ENCODE results near the gene MICU1.

MICU1 gene

DNA sequence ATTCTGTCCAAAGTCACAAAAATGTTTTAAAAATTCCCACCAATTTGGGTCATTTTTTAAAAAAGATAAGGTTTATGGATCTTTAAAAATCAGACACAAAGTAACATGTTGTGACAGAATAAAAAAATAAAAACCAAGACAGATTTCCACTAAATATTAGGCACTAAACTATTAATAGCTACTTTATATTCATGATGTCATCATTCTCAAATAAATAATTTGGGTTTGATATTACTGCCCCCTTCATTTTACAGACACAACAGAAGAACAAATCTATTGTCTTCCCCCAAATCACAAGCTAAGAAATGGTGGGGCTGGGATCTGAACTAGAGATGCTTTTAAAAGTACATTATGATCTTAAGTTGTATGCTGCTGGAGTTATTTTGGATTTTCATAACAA, 119.4 kb downstream of the MICU1 start:
- TF ChIP-seq YY1 (IDR thresholded peaks at IDR 0.05; ENCODE audit: insufficient read depth, insufficient read length) (no peak), ZNF274 (IDR thresholded peaks at IDR 0.05; ENCODE audit: low read depth, low read length) (no peak), SUZ12 (IDR thresholded peaks at IDR 0.05; ENCODE audit: extremely low read depth, insufficient read depth, insufficient read length) (no peak)

DNA sequence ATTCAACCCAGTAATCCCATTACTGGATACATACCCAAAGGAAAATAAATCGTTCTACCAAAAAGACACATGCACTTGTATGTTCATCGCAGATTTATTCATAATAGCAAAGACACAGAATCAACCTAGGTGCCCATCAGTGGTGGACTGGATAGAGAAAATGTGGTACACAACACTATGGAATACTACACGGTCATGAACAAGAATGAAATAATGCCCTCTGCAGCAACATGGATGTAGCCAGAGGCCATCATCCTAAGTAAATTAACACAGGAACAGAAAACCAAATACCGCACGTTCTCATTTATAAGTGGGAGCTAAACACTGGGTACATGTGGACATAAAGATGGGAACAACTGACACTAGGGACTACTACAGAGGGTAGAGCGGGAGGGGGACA, 120.4 kb downstream of the MICU1 start:
- Histone ChIP-seq H3K9ac (ENCODE audit: insufficient read length, low read depth) (no peak overlapping the region), H3K27me3 (ENCODE audit: insufficient read depth, insufficient read length) (no peaks in the 10 kb centered on the region), H3K36me3 (ENCODE audit: insufficient read depth, insufficient read length, low read length) (no peaks in the 10 kb centered on the region), H3K4me3 (ENCODE audit: insufficient read length, low read depth) (no peak overlapping the region), H3K9me3 (ENCODE audit: insufficient read depth, low read length) (no peaks in the 10 kb centered on the region), H3K4me1 (ENCODE audit: insufficient read depth, insufficient read length) (no peaks in the 10 kb centered on the region)
- no peak for DNase-seq (ENCODE audit: low read depth, low spot score)
- no peak for TF ChIP-seq SUZ12 (IDR thresholded peaks at IDR 0.05; ENCODE audit: extremely low read depth, insufficient read depth, insufficient read length)

More for the DNA sequence above, 119.4 kb downstream of the MICU1 start:
- no peak overlapping the region for H3K4me3 ChIP-seq (ENCODE audit: insufficient read length, low read depth)
- H3K36me3 ChIP-seq (ENCODE audit: insufficient read depth, insufficient read length, low read length): no peaks in the 10 kb centered on the region
- H3K9ac ChIP-seq (ENCODE audit: insufficient read length, low read depth): no peak overlapping the region
- no peaks in the 10 kb centered on the region for H3K27me3 ChIP-seq (ENCODE audit: insufficient read depth, insufficient read length)
- H3K4me1 ChIP-seq (ENCODE audit: insufficient read depth, insufficient read length): no peaks in the 10 kb centered on the region
- DNase-seq (ENCODE audit: low read depth, low spot score): no peak
- H3K9me3 ChIP-seq (ENCODE audit: insufficient read depth, low read length): no peaks in the 10 kb centered on the region

DNA sequence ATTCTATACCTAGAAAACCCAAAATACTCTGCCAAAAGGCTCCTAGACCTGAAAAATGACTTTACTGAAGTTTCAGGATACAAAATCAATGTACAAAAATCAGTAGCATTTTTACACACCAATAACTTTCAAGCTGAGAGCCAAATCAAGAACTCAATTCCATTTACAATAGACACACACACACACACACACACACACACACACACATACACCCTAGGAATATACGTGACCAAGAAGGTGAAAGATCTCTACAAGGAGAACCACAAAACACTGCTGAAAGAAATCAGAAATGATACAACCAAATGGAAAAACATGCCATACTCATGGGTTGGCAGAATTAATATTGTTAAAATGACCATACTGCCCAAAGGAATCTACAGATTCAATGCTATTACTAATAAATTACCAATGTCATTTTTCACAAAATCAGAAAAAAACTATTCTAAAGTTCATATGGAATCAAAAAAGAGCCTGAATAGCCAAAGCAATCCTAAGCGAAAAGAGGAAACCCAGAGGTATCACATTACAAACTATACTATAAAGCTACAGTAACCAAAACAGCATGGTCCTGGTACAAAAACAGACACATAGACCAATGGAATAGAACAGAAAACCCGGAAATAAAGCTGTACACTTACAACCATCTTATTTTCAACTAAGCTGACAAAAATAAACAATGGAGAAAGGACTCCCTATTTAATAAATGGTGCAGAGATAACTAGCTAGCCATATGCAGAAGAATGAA, 122.0 kb downstream of the MICU1 start:
- DNase-seq (ENCODE audit: low read depth, low spot score): no peak
- no peaks in the 10 kb centered on the region for H3K36me3 ChIP-seq (ENCODE audit: insufficient read depth, insufficient read length, low read length)
- no peak overlapping the region for H3K4me3 ChIP-seq (ENCODE audit: insufficient read length, low read depth)
- no peaks in the 10 kb centered on the region for H3K27me3 ChIP-seq (ENCODE audit: insufficient read depth, insufficient read length)
- H3K4me1 ChIP-seq (ENCODE audit: insufficient read depth, insufficient read length): no peaks in the 10 kb centered on the region
- H3K9ac ChIP-seq (ENCODE audit: insufficient read length, low read depth): no peak overlapping the region
- H3K9me3 ChIP-seq (ENCODE audit: insufficient read depth, low read length): no peaks in the 10 kb centered on the region
- TF ChIP-seq YY1 (IDR thresholded peaks at IDR 0.05; ENCODE audit: insufficient read depth, insufficient read length): no peak
- no peak for TF ChIP-seq ZNF274 (IDR thresholded peaks at IDR 0.05; ENCODE audit: low read depth, low read length)
- TF ChIP-seq SUZ12 (IDR thresholded peaks at IDR 0.05; ENCODE audit: extremely low read depth, insufficient read depth, insufficient read length): no peak

DNA sequence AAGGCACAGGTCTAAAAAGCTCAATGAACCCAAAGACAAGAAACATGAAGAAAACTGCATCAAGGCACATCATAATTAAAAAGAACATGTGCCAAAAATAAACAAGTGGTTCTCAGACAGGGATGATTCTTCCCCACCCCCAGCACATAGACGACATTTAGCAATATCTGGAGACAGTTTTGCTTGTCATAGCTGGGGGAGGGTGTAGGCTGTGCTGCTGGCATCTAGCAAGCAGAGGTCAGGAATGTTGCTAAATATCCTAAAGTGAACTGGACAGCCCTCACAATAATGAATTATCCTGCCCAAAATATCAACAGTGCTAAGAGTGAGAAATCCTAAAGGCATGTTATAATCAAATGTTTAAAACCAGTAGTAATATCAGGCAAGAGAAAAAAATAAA, 122.6 kb downstream of the MICU1 start:
- Histone ChIP-seq H3K4me1 (ENCODE audit: insufficient read depth, insufficient read length) (no peaks in the 10 kb centered on the region), H3K36me3 (ENCODE audit: insufficient read depth, insufficient read length, low read length) (no peaks in the 10 kb centered on the region), H3K4me3 (ENCODE audit: insufficient read length, low read depth) (no peak overlapping the region), H3K9me3 (ENCODE audit: insufficient read depth, low read length) (no peaks in the 10 kb centered on the region), H3K9ac (ENCODE audit: insufficient read length, low read depth) (no peak overlapping the region), H3K27me3 (ENCODE audit: insufficient read depth, insufficient read length) (no peaks in the 10 kb centered on the region)
- DNase-seq (ENCODE audit: low read depth, low spot score): no peak
- TF ChIP-seq YY1 (IDR thresholded peaks at IDR 0.05; ENCODE audit: insufficient read depth, insufficient read length) (no peak), SUZ12 (IDR thresholded peaks at IDR 0.05; ENCODE audit: extremely low read depth, insufficient read depth, insufficient read length) (no peak), ZNF274 (IDR thresholded peaks at IDR 0.05; ENCODE audit: low read depth, low read length) (no peak)

GRCh38 chr10:72502581-72502980, 123.3 kb downstream of the MICU1 start:
- H3K27me3 ChIP-seq (ENCODE audit: insufficient read depth, insufficient read length): no peaks in the 10 kb centered on the region
- no peak overlapping the region for H3K9ac ChIP-seq (ENCODE audit: insufficient read length, low read depth)
- H3K4me1 ChIP-seq (ENCODE audit: insufficient read depth, insufficient read length): no peaks in the 10 kb centered on the region
- H3K36me3 ChIP-seq (ENCODE audit: insufficient read depth, insufficient read length, low read length): no peaks in the 10 kb centered on the region
- no peak for DNase-seq (ENCODE audit: low read depth, low spot score)
- H3K9me3 ChIP-seq (ENCODE audit: insufficient read depth, low read length): no peaks in the 10 kb centered on the region
- no peak for TF ChIP-seq ZNF274 (IDR thresholded peaks at IDR 0.05; ENCODE audit: low read depth, low read length)
- TF ChIP-seq SUZ12 (IDR thresholded peaks at IDR 0.05; ENCODE audit: extremely low read depth, insufficient read depth, insufficient read length): no peak
- TF ChIP-seq YY1 (IDR thresholded peaks at IDR 0.05; ENCODE audit: insufficient read depth, insufficient read length): no peak
- no peak overlapping the region for H3K4me3 ChIP-seq (ENCODE audit: insufficient read length, low read depth)

DNA sequence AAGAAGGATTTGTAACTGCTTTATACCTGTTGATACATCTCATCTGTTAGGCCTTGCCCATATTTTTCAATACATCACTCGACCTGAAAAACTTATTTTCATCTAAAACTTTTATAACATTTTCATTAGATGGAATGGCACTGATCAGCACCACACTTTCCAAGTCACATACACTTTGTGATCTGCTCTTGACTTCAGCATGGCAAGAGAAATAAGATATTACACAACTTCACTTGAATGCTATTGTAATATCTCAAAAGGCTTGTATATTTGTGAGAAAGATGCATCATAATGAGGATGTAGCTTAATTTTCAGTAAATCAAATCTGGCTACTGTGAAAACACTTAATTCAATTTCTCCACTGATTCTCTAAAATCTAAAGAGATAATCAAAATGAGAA, 126.2 kb downstream of the MICU1 start:
- Histone ChIP-seq H3K27me3 (ENCODE audit: insufficient read depth, insufficient read length) (no peaks in the 10 kb centered on the region), H3K36me3 (ENCODE audit: insufficient read depth, insufficient read length, low read length) (no peaks in the 10 kb centered on the region), H3K4me3 (ENCODE audit: insufficient read length, low read depth) (no peak overlapping the region), H3K4me1 (ENCODE audit: insufficient read depth, insufficient read length) (no peaks in the 10 kb centered on the region), H3K9me3 (ENCODE audit: insufficient read depth, low read length) (no peaks in the 10 kb centered on the region), H3K9ac (ENCODE audit: insufficient read length, low read depth) (no peak overlapping the region)
- TF ChIP-seq YY1 (IDR thresholded peaks at IDR 0.05; ENCODE audit: insufficient read depth, insufficient read length): no peak
- no peak for TF ChIP-seq SUZ12 (IDR thresholded peaks at IDR 0.05; ENCODE audit: extremely low read depth, insufficient read depth, insufficient read length)
- TF ChIP-seq ZNF274 (IDR thresholded peaks at IDR 0.05; ENCODE audit: low read depth, low read length): no peak
- no peak for DNase-seq (ENCODE audit: low read depth, low spot score)

GRCh38 chr10:72490951-72491350, 134.9 kb downstream of the MICU1 start:
- no peak for DNase-seq (ENCODE audit: low read depth, low spot score)
- no peaks in the 10 kb centered on the region for H3K4me1 ChIP-seq (ENCODE audit: insufficient read depth, insufficient read length)
- H3K9me3 ChIP-seq (ENCODE audit: insufficient read depth, low read length): no peaks in the 10 kb centered on the region
- no peak overlapping the region for H3K9ac ChIP-seq (ENCODE audit: insufficient read length, low read depth)
- no peak for TF ChIP-seq SUZ12 (IDR thresholded peaks at IDR 0.05; ENCODE audit: extremely low read depth, insufficient read depth, insufficient read length)
- no peak for TF ChIP-seq ZNF274 (IDR thresholded peaks at IDR 0.05; ENCODE audit: low read depth, low read length)
- TF ChIP-seq YY1 (IDR thresholded peaks at IDR 0.05; ENCODE audit: insufficient read depth, insufficient read length): no peak
- H3K4me3 ChIP-seq (ENCODE audit: insufficient read length, low read depth): no peak overlapping the region
- no peaks in the 10 kb centered on the region for H3K27me3 ChIP-seq (ENCODE audit: insufficient read depth, insufficient read length)
- no peaks in the 10 kb centered on the region for H3K36me3 ChIP-seq (ENCODE audit: insufficient read depth, insufficient read length, low read length)

Measured in NT2/D1 (cell line).